CD4-positive, alpha-beta T cell treated with Interleukin-17A for 4 hours (primary cell): ENCODE data around the gene PKP3.
"Not testable (repeated sequence)": the region's sequence is repeated elsewhere in the genome, so short reads cannot be mapped to it uniquely, and the experiment has no call there.

Experiments used
- DNase-seq: peaks from one replicate; pipeline ENCODE4 v3.0.0-alpha.2; 2020; ENCODE audit warnings: mixed read lengths

The PKP3 gene

DNA sequence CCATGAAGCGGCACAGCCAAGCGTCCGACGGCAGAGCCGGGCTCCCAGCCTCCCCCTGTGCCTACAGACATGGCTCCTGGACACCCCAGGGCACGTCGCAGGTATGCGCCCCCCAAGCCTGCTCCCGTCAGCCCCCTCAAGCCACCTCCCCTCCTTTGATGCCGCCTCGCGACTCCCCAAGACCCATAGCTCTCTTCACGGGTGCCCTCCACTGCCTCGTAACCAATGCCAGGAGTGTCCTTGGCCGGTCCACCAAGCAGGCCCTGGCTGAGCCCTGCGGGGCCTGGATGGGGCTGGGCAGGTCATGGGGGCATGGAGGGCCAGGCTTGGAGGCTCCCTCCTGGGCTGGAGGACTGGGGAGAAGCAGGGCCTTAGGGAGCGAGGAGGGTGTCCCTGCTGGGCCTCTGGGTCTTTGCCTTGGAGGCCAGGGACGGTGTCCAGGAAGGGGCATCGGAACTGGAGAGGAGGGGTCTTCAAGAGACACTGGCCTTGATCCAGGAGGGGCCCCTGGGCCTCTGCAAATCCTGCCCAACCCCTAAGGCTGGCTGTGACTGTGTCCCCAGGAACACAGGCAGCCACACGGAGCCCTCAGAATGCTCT lies 38.6 kb downstream of the PKP3 start:
- DNase-seq: no peak

DNA sequence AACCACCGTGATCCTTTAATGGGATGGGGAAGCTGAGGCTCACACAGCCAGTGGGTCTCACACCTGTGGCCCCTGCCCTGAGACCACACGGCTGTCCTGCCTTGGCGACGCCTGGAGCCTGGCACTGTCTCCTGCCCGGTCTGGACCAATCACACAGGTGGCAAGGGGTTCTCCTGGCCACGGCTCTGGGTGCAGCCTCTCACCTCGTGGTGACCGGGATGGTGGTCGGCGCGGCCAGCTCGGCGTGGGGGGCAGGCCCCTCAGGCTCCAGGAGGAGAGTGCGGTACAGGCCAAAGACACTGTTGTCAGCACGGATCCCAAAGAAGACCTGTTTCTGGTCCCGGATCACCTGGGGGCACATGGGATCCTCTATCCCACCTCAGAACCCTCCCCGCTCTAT lies 39.1 kb downstream of the PKP3 start:
- no peak for DNase-seq

- DNase-seq: no peak
These were observed 39.6 kb downstream of the PKP3 start for GRCh38 chr11:433641-434040.

GRCh38 chr11:434496-434895 lies 40.5 kb downstream of the PKP3 start:
- no peak for DNase-seq

- DNase-seq: not testable (repeated sequence)
These were observed 41.2 kb downstream of the PKP3 start for GRCh38 chr11:434999-435740.

DNA sequence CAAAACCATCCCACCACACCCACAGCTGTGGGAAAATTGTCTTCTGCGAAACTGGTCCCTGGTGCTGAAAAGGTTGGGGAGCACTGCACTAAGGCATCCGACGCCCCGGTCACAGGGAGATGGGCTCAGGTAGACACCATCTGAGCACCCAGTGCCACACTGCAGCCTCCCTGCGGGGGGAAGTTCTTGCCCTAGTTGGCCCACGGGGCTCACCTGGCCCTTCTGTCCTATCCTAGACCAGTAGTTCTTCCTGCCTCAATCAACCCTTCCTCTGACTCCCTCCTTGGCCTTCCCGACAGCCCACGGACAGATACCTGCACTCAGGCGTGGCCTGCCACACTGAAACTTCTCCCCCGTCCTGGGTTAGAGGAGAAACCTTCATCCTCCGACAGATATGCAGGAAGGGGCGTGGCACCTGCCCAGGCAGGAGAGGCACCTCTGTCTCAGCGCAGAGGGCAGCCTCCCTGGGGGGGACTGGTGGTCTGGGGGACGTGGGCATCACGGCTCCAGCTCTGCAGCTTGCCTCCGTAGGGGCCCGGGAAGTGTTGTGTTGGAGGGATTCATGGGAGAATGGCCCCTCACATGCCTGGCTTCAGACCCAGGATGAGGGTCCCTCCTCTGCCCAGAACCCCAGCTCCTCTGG lies 43.3 kb downstream of the PKP3 start:
- DNase-seq: no peak

DNA sequence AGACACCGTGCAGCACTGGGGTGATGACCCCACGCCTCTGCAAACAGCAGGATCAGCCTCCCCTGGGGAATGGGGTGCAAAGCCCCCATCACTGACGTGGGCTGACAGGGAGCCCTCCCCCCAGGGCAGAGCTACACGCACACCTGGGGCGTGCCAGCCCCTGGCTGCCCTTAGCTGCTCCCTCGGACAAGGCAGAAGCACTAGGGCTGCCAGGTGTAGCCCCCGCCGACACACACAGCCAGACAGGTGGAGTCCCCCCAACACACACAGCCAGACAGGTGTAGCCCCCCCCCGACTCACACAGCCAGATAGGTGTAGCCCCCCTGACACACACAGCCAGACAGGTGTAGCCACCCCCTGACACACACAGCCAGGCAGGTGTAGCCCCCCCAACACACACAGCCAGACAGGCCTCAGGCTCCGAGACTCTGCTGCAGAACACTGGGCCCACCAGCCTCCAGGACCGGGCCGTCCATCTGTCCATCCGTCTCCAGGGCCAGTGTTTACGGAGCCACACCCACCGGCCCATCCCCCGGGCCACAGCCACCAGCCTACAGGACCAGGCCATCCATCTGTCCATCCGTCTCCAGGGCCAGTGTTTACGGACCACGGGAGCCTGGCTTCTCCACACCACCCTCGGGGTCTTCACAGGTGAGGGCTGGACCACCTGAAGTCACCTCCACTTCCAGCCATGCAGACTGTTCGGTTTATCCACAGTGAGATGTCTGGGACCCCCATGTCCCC lies 44.3 kb downstream of the PKP3 start:
- no peak for DNase-seq

DNA sequence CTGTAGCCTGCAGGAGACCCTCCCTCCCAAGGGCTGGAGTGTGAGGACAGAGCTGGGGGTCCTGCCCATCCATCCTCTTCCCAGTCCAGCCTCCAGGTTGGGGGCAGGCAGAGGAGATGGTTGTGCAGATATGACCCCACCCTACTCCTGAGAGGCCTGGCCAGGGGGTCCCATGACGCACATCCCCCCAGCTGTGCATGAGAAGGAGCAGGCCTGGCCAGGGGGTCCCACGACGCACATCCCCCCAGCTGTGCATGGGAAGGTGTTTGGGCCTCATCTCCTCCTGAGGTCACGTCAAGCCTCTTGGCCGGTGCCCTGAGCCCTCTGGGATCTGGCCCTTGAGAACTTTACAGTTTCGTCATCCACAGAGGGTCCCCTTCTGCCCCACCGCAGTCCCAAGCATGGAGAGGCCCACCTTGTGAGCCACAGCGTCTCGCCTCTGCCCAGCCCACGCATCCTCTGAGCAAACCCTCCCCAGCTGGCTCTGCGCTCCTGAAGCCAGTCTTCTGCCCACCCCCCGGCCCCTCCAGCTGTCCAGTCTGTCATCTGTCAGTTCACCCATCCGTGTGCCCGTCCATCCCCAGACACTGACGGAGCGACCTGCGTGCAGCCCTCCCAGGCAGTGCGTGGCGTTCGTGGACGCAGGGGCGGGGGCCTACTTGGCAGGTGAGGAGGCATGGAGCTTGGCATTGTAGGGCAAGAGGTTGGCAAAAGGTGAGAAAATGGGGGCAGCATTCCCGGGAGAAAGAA lies 45.5 kb downstream of the PKP3 start:
- DNase-seq: no peak

DNA sequence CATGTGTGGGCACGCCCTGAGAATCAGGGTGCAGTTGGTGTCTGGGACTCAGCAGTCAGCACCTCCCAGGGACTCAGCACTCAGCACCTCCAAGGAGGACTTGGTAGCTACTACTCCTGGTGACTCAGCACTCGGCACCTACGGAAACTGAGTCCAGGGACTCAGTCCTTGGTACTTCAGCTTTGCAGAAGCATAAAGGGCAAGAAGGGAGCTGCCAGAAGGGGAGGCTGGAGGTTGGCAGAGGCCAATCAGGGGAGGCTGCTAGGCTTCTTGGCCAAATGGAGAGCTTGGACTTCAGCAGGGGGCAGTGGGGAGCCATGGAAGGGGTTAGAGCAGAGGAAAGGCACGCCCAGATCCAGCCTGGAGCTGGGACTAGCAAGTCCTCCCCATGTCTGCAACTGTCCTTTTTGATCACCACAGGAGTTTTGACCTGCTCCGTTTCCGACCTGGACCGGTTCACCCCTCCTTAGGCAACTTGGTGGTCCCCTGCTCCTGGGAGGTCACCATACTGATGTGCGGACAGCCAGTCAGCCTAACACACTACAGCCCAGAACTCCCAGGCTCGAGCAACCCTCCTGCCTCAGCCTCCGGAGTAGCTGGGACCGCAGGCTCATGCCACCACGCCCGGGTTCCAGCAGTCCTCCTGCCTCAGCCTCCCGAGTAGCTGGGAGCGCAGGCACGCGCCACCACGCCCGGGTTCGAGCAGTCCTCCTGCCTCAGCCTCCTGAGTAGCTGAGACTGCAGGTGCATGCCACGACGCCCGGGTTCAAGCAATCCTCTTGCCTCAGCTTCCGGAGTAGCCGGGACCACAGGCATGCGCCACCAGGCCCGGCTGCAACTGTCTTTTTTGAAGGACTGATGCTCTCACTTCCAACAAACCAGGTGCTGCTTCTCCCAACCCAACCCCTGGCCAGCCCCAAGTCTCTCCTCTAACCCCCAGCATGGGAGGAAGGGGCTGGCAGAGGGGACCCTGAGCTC lies 46.3 kb downstream of the PKP3 start:
- DNase-seq: no peak

GRCh38 chr11:441043-441417 lies 47.0 kb downstream of the PKP3 start:
- DNase-seq: no peak

- peak; percentile 80 for DNase-seq
These were observed 47.6 kb downstream of the PKP3 start, which contains the start of gene ANO9 for GRCh38 chr11:441418-442274. TSS of gene ANO9 (minus strand) at chr11:442011. CDS start at chr11:441926, 85 bp downstream.

- DNase-seq: no peak
These were observed 48.6 kb downstream of the PKP3 start for GRCh38 chr11:442611-443081.

GRCh38 chr11:443542-444199 lies 49.7 kb downstream of the PKP3 start:
- DNase-seq: no peak

GRCh38 chr11:444396-445144 lies 50.6 kb downstream of the PKP3 start:
- DNase-seq: no peak

GRCh38 chr11:445765-446588 lies 52.0 kb downstream of the PKP3 start:
- DNase-seq: no peak

DNA sequence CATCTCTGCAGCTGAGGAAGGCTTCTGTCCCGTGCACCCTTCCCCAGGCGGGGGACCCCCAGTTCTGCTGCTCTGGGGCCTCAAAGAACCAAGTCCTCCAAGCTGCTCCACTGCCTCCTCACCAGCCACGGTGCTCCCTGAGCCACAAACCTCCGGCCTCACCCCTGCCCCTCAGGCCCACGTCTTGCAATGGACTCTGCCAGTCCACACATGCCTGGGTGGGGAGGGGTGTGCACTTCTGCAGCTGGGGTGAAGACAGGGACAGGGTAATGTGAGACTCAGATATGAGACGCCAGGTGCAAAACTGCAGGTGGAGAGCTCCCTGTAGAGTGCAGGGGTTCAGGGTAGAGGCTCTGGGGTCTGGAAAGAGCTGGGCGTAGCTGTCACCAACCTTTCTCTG lies 52.9 kb downstream of the PKP3 start:
- no peak for DNase-seq

DNA sequence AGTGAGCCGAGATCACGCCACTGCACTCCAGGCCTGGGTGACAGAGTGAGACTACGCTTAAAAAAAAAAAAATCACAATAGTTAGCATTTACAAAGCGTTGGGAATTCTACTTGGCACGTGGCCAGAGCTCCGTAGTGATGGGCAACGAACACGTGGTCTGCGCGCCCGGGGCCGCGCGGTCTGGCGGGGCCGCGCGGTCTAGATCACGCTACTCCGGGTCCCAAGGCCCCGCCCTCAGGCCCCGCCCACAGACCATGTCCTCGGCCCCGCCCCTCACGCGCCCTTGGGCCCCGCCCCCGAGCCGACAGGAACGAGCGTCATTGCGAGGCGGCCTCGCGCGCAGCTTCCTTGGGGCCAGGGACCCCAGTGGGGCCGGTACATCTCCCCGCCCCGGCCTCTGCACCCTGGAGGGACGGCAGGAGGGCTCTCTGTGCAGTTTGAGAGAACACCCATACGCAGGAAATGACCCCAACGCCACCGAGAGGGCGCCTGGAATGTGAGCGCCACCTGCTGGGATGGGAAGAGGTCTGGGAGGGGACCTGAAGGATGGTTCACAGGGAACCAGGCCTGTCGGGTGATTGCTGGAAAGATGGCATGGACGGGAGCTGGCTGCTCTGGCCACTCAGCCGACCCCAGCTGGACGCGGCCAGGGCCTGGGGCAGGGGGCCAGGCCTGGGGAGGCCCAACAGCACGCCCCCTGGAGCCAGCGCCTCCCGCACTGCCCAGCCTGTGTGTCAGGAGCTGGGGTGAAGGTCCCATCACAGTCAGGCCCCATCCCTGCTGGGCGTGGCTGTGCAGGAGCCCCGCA lies 54.1 kb downstream of the PKP3 start:
- DNase-seq: peak; percentile 98
